Measurements from ENCODE around the gene MORC3. TPM values are rescaled to one million over a fixed set of nuclear protein-coding genes. Genes with fewer than 3 reads are reported as not detected.
"Not testable (repeated sequence)": the region's sequence is repeated elsewhere in the genome, so short reads cannot be mapped to it uniquely, and the experiment has no call there.

MORC3 gene
- total and polyA plus RNA-seq, 4 donors = 3.9 to 44.1 (median 14.1) TPM

GRCh38 chr21:36297938-36298572, 21.9 kb upstream of the MORC3 start:
- peaks cover 0 to 5% (median 3%) of the 10 kb centered on the region in 4 donors for H3K36me3 ChIP-seq (ENCODE audit: control insufficient read depth in 4 of 4, insufficient read depth in 3 of 4, low read depth in 1 of 4, low read length in 3 of 4)
- WGBS = 54% methylated on average over 10 of the region's 10 CpGs
- no peaks in the 10 kb centered on the region for H3K9me3 ChIP-seq (ENCODE audit: control insufficient read depth in 4 of 4, low read length in 3 of 4)
- no peaks in the 10 kb centered on the region for H3K4me1 ChIP-seq (ENCODE audit: control insufficient read depth in 4 of 4, insufficient read depth in 4 of 4, low read length in 3 of 4)
- no peaks in the 10 kb centered on the region for H3K27me3 ChIP-seq (ENCODE audit: control insufficient read depth in 4 of 4, insufficient read depth in 4 of 4, low read length in 3 of 4)
- no peak overlapping the region for H3K9ac ChIP-seq (ENCODE audit: low read depth in 1 of 2, low read length in 2 of 2)
- TF ChIP-seq MAX (IDR thresholded peaks at IDR 0.05) (no peak), YY1 (IDR thresholded peaks at IDR 0.05) (peak; percentile 22), TAF1 (conservative IDR thresholded peaks at IDR 0.05) (no peak), SP1 (IDR thresholded peaks at IDR 0.05) (peak; percentile 12), JUND (IDR thresholded peaks at IDR 0.05) (no peak), REST (IDR thresholded peaks at IDR 0.05) (no peak)
- H3K27ac ChIP-seq (ENCODE audit: low read depth in 1 of 2, low read length in 2 of 2) = peak overlapping the region in 1 of 2 donors; percentile 62
- H3K4me3 ChIP-seq (ENCODE audit: low read depth in 1 of 3, low read length in 3 of 3) = no peak overlapping the region
- peak; percentile 55 for DNase-seq (ENCODE audit: low spot score)

GRCh38 chr21:36306872-36307534, 13.0 kb upstream of the MORC3 start:
- Histone ChIP-seq H3K9ac (ENCODE audit: low read depth in 1 of 2, low read length in 2 of 2) (no peak overlapping the region), H3K9me3 (ENCODE audit: control insufficient read depth in 4 of 4, low read length in 3 of 4) (peaks cover 0 to 2% (median under 1%) of the 10 kb centered on the region in 4 donors), H3K36me3 (ENCODE audit: control insufficient read depth in 4 of 4, insufficient read depth in 3 of 4, low read depth in 1 of 4, low read length in 3 of 4) (no peaks in the 10 kb centered on the region), H3K4me3 (ENCODE audit: low read depth in 1 of 3, low read length in 3 of 3) (no peak overlapping the region), H3K27ac (ENCODE audit: low read depth in 1 of 2, low read length in 2 of 2) (no peak overlapping the region), H3K4me1 (ENCODE audit: control insufficient read depth in 4 of 4, insufficient read depth in 4 of 4, low read length in 3 of 4) (no peaks in the 10 kb centered on the region), H3K27me3 (ENCODE audit: control insufficient read depth in 4 of 4, insufficient read depth in 4 of 4, low read length in 3 of 4) (no peaks in the 10 kb centered on the region)
- TF ChIP-seq FOXA2 (IDR thresholded peaks at IDR 0.05) = no peak
- no peak for TF ChIP-seq HNF4A (conservative IDR thresholded peaks at IDR 0.05)
- no peak for DNase-seq (ENCODE audit: low spot score)
- 96% methylated on average over 6 of the region's 6 CpGs for WGBS

- TF ChIP-seq NR2F2 (IDR thresholded peaks at IDR 0.05) = no peak
- H3K4me3 ChIP-seq (ENCODE audit: low read depth in 1 of 3, low read length in 3 of 3) = no peak overlapping the region
- no peaks in the 10 kb centered on the region for H3K36me3 ChIP-seq (ENCODE audit: control insufficient read depth in 4 of 4, insufficient read depth in 3 of 4, low read depth in 1 of 4, low read length in 3 of 4)
- DNase-seq (ENCODE audit: low spot score) = no peak
- no peaks in the 10 kb centered on the region for H3K27me3 ChIP-seq (ENCODE audit: control insufficient read depth in 4 of 4, insufficient read depth in 4 of 4, low read length in 3 of 4)
- H3K9ac ChIP-seq (ENCODE audit: low read depth in 1 of 2, low read length in 2 of 2) = no peak overlapping the region
- 87% methylated on average over 7 of the region's 7 CpGs for WGBS
- no peak overlapping the region for H3K27ac ChIP-seq (ENCODE audit: low read depth in 1 of 2, low read length in 2 of 2)
- H3K4me1 ChIP-seq (ENCODE audit: control insufficient read depth in 4 of 4, insufficient read depth in 4 of 4, low read length in 3 of 4) = no peaks in the 10 kb centered on the region
- peaks cover 0 to 2% (median under 1%) of the 10 kb centered on the region in 4 donors for H3K9me3 ChIP-seq (ENCODE audit: control insufficient read depth in 4 of 4, low read length in 3 of 4)
Measured at GRCh38 chr21:36310016-36310415, 10.0 kb upstream of the MORC3 start.

- not testable (repeated sequence) for H3K4me3 ChIP-seq (ENCODE audit: low read depth in 1 of 3, low read length in 3 of 3); H3K4me1 ChIP-seq (ENCODE audit: control insufficient read depth in 4 of 4, insufficient read depth in 4 of 4, low read length in 3 of 4); H3K36me3 ChIP-seq (ENCODE audit: control insufficient read depth in 4 of 4, insufficient read depth in 3 of 4, low read depth in 1 of 4, low read length in 3 of 4); H3K9me3 ChIP-seq (ENCODE audit: control insufficient read depth in 4 of 4, low read length in 3 of 4); H3K27me3 ChIP-seq (ENCODE audit: control insufficient read depth in 4 of 4, insufficient read depth in 4 of 4, low read length in 3 of 4); H3K9ac ChIP-seq (ENCODE audit: low read depth in 1 of 2, low read length in 2 of 2); H3K27ac ChIP-seq (ENCODE audit: low read depth in 1 of 2, low read length in 2 of 2); DNase-seq (ENCODE audit: low spot score)
- 91% methylated on average over 2 of the region's 2 CpGs for WGBS
Measured at GRCh38 chr21:36313446-36313845, 6.6 kb upstream of the MORC3 start.

- H3K9ac ChIP-seq (ENCODE audit: low read depth in 1 of 2, low read length in 2 of 2); H3K4me3 ChIP-seq (ENCODE audit: low read depth in 1 of 3, low read length in 3 of 3); H3K4me1 ChIP-seq (ENCODE audit: control insufficient read depth in 4 of 4, insufficient read depth in 4 of 4, low read length in 3 of 4); H3K9me3 ChIP-seq (ENCODE audit: control insufficient read depth in 4 of 4, low read length in 3 of 4); H3K27me3 ChIP-seq (ENCODE audit: control insufficient read depth in 4 of 4, insufficient read depth in 4 of 4, low read length in 3 of 4); H3K27ac ChIP-seq (ENCODE audit: low read depth in 1 of 2, low read length in 2 of 2); DNase-seq (ENCODE audit: low spot score); H3K36me3 ChIP-seq (ENCODE audit: control insufficient read depth in 4 of 4, insufficient read depth in 3 of 4, low read depth in 1 of 4, low read length in 3 of 4): not testable (repeated sequence)
- WGBS = 94% methylated on average over 3 of the region's 3 CpGs
Measured at GRCh38 chr21:36316045-36316444, 4.0 kb upstream of the MORC3 start.
